SK-N-MC (cell line): ENCODE data around the gene INSM1.
A peak's percentile ranks its signal among the peaks of the same experiment; 100 is the strongest.

Experiments
- DNase-seq: peaks from one replicate; pipeline ENCODE4 v3.0.0-alpha.2; 2011; ENCODE audit warnings: low read depth, low spot score
- H3K27ac ChIP-seq: fragments of 200-600 bp; sonication (generic); 2 replicates; pipeline ENCODE4 v1.5.1; 2016; ENCODE audit warnings: mixed run types
- H3K36me3 ChIP-seq: fragments of 200-600 bp; sonication (generic); 2 replicates; pipeline ENCODE4 v1.6.1; 2017; ENCODE audit warnings: antibody characterized with exemption, low read length, mixed read lengths; ENCODE audit not compliant: insufficient read depth
- H3K4me3 ChIP-seq: fragments of 200-600 bp; sonication (generic); 2 replicates; pipeline ENCODE4 v1.5.1; 2016
- H3K9ac ChIP-seq: fragments of 200-600 bp; sonication (generic); 2 replicates; pipeline ENCODE4 v1.8.0; 2017; ENCODE audit warnings: mixed run types, mixed read lengths; ENCODE audit not compliant: insufficient read length
- H3K9me3 ChIP-seq: fragments of 200-600 bp; sonication (generic); 2 replicates; pipeline ENCODE4 v1.6.1; 2017; ENCODE audit warnings: low read depth, mild to moderate bottlenecking, antibody characterized with exemption, low read length, moderate library complexity, mixed read lengths
- EZH2 ChIP-seq: fragments of 200-600 bp; sonication (generic); IDR thresholded peaks from one replicate; pipeline ENCODE4 v1.6.1; 2017; ENCODE audit warnings: antibody characterized with exemption
- FOXP2 ChIP-seq: optimal IDR thresholded peaks from 2 replicates; pipeline ENCODE3; 2011; ENCODE audit warnings: mild to moderate bottlenecking, moderate library complexity; ENCODE audit not compliant: insufficient read depth; ENCODE audit errors: extremely low read length, control extremely low read depth
- POLR2AphosphoS5 ChIP-seq: IDR thresholded peaks from 2 replicates; pipeline ENCODE4 v1.6.1; 2012; ENCODE audit warnings: mild to moderate bottlenecking, low read depth, low read length, borderline replicate concordance

The INSM1 gene

GRCh38 chr20:20404633-20405032 is 36.7 kb downstream of the INSM1 start:
- Histone ChIP-seq H3K9me3 (no peaks in the 10 kb centered on the region), H3K27ac (no peak overlapping the region), H3K9ac (no peak overlapping the region), H3K4me3 (no peak overlapping the region), H3K36me3 (no peaks in the 10 kb centered on the region)
- TF ChIP-seq POLR2AphosphoS5: no peak
- TF ChIP-seq EZH2: no peak
- TF ChIP-seq FOXP2: no peak
- DNase-seq: no peak

- DNase-seq: no peak
- no peaks in the 10 kb centered on the region for H3K9me3 ChIP-seq
- H3K27ac ChIP-seq: no peak overlapping the region
- H3K4me3 ChIP-seq: no peak overlapping the region
- H3K36me3 ChIP-seq: no peaks in the 10 kb centered on the region
- TF ChIP-seq FOXP2 (no peak), POLR2AphosphoS5 (no peak), EZH2 (no peak)
- no peak overlapping the region for H3K9ac ChIP-seq
Observed at GRCh38 chr20:20405623-20406022, 37.7 kb downstream of the INSM1 start.

GRCh38 chr20:20406306-20406705 is 38.4 kb downstream of the INSM1 start:
- Histone ChIP-seq H3K36me3 (no peaks in the 10 kb centered on the region), H3K9ac (no peak overlapping the region), H3K9me3 (no peaks in the 10 kb centered on the region), H3K4me3 (no peak overlapping the region), H3K27ac (no peak overlapping the region)
- TF ChIP-seq EZH2 (no peak), FOXP2 (no peak)
- no peak for DNase-seq

GRCh38 chr20:20407891-20408805 is 40.2 kb downstream of the INSM1 start:
- peak overlapping the region; percentile 52; the same call in 1 of the 2 replicates for H3K27ac ChIP-seq
- H3K36me3 ChIP-seq: no peaks in the 10 kb centered on the region
- H3K9me3 ChIP-seq: no peaks in the 10 kb centered on the region
- TF ChIP-seq POLR2AphosphoS5: no peak
- no peak for TF ChIP-seq EZH2
- TF ChIP-seq FOXP2: no peak
- H3K4me3 ChIP-seq: no peak overlapping the region
- H3K9ac ChIP-seq: no peak overlapping the region
- no peak for DNase-seq

GRCh38 chr20:20409331-20409730 is 41.4 kb downstream of the INSM1 start:
- no peak for DNase-seq
- H3K36me3 ChIP-seq: no peaks in the 10 kb centered on the region
- H3K4me3 ChIP-seq: no peak overlapping the region
- H3K27ac ChIP-seq: no peak overlapping the region
- no peaks in the 10 kb centered on the region for H3K9me3 ChIP-seq
- H3K9ac ChIP-seq: no peak overlapping the region
- no peak for TF ChIP-seq FOXP2
- no peak for TF ChIP-seq EZH2
- TF ChIP-seq POLR2AphosphoS5: no peak

- no peak overlapping the region for H3K27ac ChIP-seq
- TF ChIP-seq FOXP2 (no peak), POLR2AphosphoS5 (no peak), EZH2 (no peak)
- no peaks in the 10 kb centered on the region for H3K36me3 ChIP-seq
- 0 out of 2 replicates have a peak overlapping the region, but pooled peaks have one; percentile 7 for H3K4me3 ChIP-seq
- no peak for DNase-seq
- no peak overlapping the region for H3K9ac ChIP-seq
- H3K9me3 ChIP-seq: no peaks in the 10 kb centered on the region
Observed at GRCh38 chr20:20410678-20411077, 42.8 kb downstream of the INSM1 start.

- Histone ChIP-seq H3K9ac (no peak overlapping the region), H3K9me3 (no peaks in the 10 kb centered on the region), H3K36me3 (no peaks in the 10 kb centered on the region), H3K4me3 (no peak overlapping the region), H3K27ac (no peak overlapping the region)
- DNase-seq: no peak
- TF ChIP-seq FOXP2 (no peak), POLR2AphosphoS5 (no peak), EZH2 (no peak)
Observed at GRCh38 chr20:20411402-20411801, 43.5 kb downstream of the INSM1 start.

GRCh38 chr20:20411836-20412235 is 43.9 kb downstream of the INSM1 start:
- H3K9ac ChIP-seq: no peak overlapping the region
- DNase-seq: no peak
- H3K4me3 ChIP-seq: 0 out of 2 replicates have a peak overlapping the region, but pooled peaks have one; percentile 37
- no peaks in the 10 kb centered on the region for H3K36me3 ChIP-seq
- H3K27ac ChIP-seq: no peak overlapping the region
- TF ChIP-seq EZH2 (no peak), FOXP2 (no peak), POLR2AphosphoS5 (no peak)
- H3K9me3 ChIP-seq: no peaks in the 10 kb centered on the region
